GM19438 (cell line): ENCODE data around the gene RNH1.
A peak's percentile ranks its signal among the peaks of the same experiment; 100 is the strongest.

Experiments
- ATAC-seq: cut with Tn5 transposase; IDR thresholded peaks from one replicate; pipeline ENCODE4 v1.9.1; 2021; ENCODE audit warnings: low read depth; ENCODE audit not compliant: unreplicated experiment

RNH1 gene

DNA sequence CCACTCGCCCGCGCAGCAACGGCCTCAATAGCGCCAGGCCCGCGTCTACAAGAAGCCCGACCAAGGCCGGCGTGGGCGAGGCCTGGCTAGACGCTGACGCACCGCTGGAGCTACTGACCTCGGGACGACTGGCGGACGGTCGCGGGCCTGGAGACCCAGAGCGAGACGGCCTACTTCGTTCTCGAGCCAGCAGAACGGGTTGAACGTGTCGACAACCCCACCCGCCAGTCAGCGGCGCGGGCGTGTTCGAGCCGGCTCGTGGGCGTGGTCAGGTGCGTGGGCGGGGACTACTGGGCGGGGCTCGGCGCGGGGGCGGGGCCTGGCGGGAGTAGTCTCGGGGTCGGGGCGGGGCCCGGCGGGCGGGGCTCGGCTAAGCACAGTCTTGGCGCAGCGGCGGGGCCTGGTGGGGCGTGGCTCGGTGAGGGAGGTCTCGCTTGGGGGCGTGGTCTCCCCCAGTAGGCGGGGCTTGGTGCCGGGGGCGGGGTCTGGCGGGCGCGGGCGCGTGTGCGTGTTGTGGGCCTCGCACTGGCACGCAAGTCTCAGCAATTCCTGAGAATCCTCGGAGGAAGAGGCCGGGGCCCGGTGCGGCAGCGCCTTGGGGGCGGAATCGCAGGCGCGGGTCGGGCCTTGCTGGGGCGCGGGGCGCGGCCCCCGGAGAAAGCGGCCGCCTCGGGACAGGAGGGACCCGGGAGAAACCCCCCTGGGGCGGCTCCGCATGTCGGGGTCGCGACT lies at the start of gene RNH1:
Gene RNH1, minus strand, starts transcription at position 248 of the 732 bp plus-strand sequence. CDS start 5,080 bp downstream, outside the sequence.
- ATAC-seq, result peak; percentile 44

DNA sequence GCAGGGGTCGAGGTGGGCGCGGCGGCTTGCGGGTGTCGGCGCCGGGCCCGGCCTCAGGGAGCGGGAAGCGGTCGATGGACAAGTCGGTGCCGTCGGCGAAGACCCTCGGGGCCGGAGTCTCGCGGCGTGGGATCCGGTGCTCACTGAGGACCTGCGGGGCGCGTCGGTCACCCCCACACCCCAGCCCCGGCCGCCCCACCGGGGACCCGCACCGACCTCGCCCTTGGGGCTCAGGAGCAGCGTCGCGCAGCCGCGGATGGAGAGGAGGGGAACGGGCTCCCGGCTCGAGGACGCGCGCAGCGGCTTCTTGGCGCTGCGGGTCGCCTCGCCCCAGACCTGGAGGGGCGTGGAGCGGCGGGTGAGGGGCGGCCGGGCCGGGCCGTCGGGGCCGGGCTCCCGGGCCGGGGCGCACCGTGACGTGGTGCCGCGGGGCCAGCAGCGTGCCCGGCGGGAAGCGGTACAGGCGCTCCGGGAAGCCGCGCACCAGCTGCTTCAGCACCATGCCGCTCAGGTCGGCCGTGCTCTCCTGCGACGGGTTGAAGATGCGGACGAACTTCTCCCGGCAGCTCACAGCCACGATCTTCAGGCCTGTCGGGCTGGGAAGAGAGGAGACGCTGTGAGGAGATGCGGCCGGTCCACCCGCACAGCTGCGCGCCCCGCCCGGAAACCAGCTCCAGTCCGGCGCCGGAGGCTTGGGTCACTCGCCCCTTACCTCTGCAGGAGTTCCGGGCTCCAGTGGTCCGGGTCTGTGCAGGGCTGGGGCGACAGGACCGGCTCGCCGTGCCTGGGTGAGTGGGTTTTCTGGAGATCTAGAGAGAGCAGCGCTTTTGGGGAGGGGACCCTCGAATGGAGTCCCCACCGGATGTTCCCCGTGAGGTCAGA lies 49.0 kb upstream of the RNH1 start:
- no peak for ATAC-seq

DNA sequence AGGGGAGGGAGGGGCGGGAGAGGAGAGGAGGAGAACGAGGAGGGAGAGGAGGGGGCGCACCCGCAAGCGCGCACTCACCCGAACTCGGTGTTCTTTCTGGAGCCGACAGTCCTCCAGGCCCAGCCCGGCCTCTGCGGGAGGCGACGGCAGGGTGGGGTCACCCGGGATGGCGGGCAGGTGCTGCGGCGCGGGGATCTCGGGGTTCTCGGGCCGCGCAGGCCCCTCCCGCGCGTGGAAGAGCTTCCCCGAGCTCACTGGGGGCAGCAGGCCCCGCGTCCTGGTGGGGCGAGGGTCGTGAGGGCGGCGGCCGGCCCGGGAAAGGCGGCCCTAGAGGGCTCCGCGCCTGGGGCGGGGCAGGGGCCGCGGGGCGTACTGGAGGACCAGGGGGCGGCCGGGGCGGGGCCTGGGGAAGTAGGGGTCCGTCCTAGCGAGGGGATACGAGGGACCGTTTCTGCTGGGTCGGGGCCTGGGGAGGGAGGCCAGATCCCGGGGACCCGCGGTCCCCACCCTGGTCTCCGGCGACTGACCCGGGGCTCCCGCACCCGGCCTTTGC lies 48.3 kb upstream of the RNH1 start:
- no peak for ATAC-seq

DNA sequence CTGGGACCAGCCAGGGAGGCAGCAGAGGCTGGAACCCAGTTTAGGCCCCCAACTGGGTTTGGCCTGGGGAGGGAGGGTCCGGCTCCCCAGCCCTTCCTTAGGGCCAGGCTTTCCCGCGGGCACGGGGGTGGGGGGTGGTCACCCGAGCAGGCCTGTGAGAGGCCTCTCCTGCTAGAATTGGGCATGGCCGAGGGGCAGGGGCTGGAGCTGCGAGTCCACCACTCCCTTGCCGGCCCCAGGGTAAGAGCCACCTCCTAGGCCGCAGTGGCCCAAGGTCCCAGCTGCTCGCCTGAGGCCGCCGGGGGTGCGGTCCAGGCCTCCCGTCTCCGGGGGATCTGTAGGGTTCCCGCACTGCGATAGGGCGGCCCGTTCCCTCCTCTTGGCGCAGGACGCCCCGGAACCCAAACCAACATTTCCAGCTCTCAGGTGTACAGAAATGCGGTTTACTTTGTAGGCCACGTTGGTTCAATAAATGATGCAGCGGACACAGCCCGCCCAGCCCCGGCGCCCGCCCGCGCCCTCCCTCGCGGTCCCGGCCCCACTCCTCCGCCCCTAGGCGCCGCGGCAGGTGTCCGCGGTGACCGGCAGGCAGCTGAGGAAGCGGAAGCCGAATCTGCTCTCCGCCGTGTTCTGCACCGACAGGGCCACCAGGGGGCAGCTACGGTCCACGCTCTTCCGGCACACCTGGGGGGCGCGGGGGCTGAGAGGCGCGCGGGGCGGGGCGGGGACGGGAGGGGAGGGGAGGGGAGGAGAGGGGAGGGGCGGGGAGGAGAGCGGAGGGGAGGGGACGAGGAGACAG lies 47.6 kb upstream of the RNH1 start:
- no peak for ATAC-seq

DNA sequence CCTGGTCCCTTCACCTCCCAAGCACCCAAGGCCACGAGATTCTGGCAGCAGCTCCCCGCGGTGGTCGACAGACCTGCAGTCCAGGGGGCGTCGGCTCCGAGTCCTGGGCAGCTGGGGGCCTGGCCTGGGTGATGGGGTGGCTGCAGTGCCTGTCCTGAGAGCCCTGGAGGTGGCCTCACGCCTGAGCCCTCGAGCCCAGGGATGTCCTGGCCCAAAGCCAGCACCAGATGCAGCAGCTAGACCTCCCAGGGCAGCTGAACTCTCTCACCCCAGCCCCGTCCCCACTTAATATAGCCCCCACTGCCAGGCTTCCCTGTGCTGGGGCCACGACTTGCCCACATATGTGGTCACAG lies 46.9 kb upstream of the RNH1 start:
- ATAC-seq, result no peak

DNA sequence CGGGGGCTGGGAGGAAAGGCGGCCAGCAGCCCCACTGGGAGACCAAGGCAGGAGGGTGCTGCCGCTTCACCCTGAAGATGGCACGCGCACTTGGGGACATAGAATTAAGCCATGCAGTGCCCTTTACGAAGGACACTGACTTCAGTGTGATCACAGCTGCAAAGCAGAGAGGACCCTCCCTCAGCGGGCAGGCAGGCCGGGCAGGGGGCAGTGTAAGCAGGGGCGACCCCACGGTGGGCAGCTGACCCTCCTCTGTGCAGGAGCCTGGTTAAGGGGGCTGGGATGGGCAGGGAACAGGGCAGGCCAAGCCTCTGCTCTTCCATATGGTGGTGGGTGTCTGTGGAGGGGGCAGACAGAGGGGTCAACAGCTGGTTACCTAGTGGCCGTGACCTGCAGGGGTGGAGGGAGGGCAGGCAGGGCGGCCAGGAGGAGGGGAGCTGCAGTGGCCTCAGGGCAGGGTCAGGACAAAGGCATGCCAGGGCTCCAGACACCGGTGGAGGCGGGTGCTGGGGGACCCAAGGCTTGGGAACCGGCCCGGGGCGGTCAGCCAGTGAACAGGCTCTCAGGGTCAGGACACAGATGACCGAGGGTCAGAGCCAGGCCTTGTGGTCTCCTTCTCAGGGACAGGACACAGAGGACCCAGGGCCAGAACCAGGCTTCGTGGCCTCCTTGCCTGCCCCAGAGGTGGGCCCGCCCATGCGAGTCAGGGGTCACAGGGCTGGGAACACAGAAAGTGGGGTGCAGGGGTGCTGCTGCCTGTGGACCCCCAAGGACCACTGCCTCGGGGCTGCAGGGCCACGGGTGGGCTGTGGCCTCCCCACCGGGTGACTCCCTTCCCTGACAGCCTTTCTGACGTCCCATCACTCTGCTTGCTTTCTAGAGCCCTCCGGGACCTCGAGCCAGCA lies 46.3 kb upstream of the RNH1 start:
- ATAC-seq, result no peak

DNA sequence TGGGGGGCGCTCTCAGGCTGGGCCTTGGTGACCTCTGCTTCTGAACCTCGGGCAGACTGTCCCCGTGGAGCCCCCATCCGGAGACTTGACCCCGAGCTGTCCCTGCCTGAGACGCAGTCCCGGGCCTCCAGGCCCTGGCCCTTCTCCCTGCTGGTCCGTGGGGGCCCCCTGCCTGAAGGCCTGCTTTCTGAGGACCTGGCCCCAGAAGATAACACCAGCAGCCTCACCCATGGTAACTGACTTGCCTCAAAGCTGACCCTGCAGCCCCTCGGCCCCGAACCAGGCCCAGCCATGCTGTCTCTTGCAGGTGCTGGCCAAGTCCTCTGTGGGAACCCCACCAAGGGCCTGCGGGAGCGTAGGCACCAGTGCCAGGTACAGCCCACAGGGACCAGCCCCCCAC lies 44.6 kb upstream of the RNH1 start:
- no peak for ATAC-seq

DNA sequence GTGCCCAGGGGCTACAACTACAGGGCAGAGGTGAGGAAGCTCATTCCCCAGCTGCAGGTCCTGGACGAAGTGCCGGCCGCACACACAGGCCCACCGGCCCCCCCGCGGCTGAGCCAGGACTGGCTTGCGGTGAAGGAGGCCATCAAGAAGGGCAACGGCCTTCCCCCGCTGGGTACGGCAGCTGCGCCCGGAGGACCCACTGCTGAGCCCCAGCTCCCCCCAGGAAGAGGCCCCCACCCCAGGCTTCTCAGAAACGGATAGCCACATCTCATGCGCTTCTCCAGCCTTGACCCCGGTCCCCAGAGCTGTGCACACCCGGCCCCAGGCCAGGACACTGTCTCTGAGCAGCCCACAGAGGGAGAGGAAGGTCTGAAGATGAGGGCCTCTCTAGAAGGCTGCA lies 44.1 kb upstream of the RNH1 start:
- ATAC-seq, result no peak

DNA sequence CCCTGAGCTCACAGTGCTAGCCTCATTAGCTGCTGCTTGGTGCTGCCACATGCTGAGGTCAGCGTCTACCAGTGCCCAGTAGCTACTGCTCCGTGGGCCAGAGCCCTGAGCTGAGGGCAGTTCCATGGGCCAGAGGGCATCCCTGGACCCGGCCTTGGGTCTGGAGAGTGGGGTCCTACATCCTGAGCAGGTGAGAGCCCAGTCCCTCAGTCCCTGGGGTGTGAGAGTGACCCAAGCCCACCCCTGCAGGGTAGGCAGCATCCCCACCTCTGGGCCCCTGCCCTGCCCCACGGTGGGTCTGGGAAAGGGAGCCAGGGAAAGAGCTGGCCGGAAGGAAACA lies 43.7 kb upstream of the RNH1 start:
- no peak for ATAC-seq

DNA sequence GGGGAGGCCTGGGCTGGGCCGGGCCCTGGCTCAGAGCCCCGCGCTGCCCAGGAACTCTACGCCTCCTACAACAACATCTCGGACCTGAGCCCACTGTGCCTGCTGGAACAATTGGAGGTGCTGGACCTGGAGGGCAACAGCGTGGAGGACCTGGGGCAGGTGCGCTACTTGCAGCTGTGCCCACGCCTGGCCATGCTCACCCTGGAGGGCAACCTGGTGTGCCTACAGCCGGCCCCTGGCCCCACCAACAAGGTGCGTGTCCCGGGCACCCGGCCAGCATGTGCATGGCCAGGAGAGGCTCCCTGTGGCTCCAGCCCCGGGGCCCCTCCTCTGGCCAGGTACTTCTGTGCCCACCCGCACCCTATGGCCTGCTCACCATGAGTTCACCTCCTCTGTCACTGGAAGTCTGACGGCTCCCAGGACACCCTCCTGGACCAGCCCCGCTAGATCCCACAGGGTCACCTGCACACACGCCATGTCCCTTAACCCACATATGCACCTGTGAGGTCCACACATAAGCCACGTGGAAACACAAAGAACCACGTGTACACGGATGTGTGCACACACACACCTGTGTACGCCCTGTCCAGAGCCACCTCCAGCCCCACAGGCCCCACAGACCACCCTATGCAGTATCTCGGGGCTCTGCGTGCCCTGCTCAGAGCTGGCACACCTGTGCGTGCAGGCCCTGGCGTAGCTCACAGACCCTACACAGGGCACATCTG lies 43.1 kb upstream of the RNH1 start:
- ATAC-seq, result no peak

DNA sequence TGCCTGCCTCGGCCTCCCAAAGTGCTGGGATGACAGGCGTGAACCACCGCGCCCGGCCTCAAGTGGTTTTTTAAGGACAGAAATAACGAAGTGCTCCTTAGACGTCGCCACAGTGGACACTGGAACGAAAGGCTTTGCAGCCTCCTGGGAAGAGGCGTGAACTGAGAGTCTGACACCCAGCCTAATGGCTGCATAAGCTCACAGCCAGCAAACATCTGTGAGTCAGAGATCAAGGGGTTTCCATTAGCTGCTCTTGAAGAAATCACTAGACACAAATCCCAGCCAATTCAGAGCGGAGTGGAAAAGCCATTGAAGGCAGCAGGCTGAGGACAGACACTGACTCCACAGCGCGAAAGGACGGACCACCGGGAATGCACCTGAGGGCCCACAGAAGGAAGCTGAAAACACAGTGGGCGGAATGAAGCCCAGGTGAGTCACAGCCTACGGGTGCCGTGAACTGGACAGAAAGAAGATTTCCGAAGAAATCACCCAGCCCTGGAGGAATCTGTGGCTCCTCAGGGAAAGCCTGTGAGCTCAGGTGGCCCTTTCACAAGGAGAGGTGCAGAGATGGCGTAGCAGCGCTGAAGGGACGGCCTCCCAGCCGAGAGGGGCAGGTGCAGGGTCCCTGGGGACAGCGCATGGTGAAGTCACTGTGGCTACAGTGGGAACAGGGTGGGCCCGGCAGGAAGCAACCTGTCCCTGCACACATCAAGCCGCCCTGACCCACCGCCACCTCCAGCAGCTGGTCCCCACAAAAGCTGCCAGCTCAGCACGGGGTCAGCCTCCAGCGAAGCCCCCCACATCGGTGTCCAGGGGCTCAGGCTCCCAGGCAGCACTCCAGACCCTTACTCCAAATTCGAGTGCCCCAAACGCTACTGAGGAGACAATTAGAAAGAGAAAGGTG lies 41.9 kb upstream of the RNH1 start:
- no peak for ATAC-seq

DNA sequence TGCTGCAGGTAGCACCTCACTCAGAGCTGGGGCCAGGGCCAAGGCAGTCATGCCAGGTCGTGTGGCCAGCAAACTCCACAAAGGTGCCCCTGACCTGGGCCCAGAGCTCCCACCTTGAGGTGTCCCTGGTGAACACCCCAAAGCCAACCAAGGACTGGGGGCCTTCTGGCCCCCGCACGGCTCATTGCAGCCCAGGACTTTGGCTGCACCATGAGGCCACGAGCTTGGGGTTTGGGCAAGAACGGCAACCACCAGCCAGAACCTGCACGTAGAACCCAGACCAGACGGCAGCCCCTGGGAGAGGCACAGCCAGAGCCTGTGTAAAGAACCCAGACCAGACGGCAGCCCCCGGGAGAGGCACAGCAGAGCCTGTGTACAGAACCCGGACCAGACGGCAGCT lies 38.1 kb upstream of the RNH1 start:
- ATAC-seq, result no peak

DNA sequence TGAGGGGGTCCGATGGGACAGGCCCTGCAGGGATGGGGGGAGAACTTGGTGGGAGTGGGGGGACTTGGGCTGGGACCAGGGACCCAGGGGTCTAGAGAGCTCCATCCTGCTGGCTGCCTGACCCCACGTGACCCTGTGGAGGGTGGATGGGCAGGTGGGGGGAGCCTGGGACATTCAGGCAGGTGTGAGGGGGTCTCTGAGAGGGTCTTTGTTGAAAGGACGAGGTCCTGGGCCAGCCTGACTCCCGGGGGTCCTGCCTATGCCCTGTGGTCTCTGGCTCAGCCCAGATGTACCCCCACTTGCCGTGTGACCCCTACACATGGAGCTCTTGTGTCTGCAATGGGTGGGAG lies 37.8 kb upstream of the RNH1 start:
- ATAC-seq, result no peak

DNA sequence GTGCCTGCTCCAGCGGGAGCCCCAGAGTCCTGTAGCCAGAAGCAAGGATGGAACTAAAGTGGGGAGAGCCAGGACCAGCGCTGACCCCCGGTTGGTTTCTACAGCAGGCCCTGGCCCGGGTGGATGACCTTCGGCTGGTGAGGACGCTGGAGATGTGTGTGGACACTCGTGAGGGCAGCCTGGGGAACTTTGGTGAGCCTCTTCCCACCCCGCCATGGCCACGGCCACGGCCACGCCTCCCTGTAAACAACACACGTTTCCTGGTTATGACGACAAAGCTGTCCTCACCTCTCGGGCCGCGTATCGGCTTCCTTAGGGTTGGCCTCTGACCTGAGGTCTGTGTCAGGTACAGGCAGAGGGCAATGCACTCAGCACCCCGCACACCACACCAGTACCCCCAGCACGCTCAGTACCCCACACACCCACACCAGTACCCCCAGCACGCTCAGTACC lies 34.4 kb upstream of the RNH1 start:
- ATAC-seq, result no peak

DNA sequence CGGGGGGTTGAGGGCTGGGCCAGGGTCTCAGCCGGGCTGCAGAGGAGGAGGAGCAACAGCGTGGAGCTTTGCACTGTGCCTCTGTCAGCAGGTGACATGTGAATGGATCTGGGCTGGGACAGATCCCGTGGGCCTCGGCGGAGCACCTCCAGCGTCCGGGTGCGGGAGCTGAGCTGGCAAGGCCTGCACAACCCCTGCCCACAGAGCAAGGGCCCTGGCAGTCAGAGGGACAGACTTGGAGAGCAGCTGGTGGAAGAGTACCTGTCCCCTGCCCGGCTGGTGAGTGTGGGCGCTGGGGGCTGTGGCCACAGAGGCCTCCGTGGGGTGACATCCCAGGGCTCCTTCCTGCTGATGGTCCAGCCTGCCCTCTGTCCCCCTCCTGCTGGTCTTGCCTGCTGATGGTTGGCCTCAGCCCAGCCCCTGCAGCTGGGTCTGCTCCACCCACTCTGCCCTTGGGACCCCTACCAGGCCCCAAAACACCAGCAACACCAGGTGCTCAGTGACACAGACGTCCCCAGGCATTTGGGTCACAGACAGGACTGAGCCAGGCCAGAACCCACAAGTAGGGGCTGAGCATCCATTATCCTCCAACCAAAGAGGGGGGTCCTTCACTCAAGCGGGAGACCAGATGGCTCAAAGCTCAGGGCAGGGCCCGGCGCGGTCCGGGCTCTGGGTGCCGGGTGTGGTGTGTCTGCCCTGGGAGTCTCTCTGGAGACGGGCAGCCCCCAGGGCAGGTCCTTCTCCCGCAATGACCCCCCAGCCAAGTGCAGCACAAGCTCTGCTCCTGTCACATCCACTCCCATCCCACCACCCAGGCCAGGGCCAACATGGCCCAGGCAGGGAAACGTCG lies 33.8 kb upstream of the RNH1 start:
- no peak for ATAC-seq

DNA sequence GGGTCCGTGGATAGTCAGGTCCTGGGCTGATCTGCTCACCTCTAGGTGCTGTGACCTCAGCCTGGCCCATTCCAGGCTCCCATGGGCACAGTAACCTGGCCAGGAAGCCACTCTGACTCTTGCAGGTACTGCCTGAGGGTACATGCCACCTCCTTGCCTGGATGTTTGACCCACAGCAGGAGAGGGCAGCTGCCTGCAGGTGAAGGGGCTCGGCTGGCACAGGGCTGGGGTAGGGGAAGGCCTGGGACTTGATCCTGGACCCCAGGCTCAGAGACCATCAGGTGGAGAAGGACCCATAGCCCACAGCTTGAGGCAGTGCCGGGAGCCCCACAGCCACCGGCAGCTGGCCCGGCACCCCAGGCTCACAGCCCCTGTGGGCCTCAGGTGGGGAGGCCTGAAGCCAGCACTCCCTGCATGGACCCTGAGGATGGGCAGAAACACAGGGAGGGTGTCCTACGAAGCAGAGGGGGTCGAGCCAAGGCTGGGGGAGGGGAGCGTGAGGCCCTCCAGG lies 33.0 kb upstream of the RNH1 start:
- ATAC-seq, result no peak

DNA sequence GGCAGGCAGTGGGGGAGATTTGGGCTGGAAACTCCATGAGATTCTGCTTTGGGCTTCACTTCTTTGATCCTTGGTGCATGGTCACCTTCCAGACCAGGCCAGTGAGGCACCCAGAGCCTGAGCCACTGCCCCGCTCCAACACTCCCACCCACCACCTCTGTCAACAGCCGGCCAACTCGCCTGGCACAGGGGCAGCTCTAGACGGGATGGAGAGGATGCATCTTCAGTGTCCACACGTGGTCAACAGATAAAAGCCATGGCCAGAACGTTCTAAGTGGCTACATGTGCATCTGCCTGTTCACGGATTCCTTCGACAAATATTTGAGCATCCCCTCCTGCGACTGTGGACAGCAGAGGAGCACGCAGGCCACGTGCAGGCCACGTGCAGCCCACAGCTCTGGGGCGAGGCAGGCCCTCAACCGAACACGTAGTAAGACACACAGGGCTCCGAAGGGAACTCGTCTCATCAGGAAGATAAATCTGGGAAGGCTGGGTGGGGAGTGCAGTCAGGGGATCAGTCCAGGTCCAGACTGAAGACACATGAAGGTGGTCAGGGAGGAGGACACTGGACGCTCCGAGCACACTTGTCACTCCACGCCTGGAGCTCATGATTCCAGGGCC lies 31.5 kb upstream of the RNH1 start:
- no peak for ATAC-seq
